GM15510 (cell line): Measurements from ENCODE around the gene MN1.

Experiments
- POLR2A ChIP-seq: IDR thresholded peaks from 3 replicates; pipeline ENCODE4 v1.6.1; 2011; ENCODE audit warnings: borderline replicate concordance; ENCODE audit not compliant: insufficient read length; ENCODE audit errors: extremely low read depth

The MN1 gene

GRCh38 chr22:27750584-27751265, 50.8 kb downstream of the MN1 start:
- TF ChIP-seq POLR2A = no peak

DNA sequence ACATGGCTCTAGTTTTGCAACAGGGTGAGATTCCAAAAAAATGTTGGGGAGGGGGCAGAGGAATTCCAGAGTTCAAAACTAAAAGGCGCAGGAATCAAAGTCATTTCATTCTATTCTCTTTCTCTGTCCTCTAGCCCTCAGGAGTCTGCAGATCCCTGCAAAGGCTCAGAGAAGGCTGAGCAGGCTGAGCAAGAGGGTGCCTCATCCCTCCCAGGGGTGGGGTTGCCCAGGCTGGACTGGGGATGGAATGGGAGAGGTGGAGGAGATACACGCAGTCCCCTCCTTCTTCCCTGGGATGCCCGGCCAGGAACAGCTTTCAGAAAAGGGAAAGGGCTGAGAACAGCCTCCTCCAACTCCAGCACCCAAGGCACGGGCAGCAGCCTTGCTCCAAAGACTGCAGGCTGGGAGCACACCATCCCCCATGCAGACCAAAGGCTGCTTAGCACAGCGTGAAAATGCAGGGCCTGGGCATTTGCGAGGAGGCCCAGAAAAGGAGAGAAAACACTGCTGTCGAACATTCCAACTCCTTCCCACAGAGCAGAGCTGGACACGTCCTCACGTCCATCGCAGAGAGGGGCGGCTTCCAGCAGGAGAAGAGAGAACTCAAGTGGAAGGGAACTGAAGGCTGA, 51.8 kb downstream of the MN1 start:
- TF ChIP-seq POLR2A = no peak

GRCh38 chr22:27748751-27749191, 52.8 kb downstream of the MN1 start:
- TF ChIP-seq POLR2A = no peak

DNA sequence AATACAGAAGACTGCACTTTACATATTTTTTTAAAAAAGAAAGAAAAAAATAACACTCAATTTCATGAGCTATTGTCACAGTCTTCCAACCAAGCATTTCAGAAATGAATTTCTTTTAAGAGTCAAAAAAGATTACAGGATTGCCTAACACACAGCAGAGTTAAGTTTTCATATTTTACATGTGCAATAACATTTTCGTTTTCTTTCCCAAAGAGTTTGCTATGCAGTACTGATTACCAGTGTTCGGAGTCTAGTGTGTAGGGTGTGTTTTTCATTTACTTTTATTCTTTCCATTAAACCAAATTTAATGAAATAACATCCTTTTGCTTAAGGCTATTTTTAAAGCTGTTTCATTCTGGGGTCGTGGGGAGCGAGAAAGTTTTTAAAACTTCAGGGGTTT, 53.2 kb downstream of the MN1 start:
- no peak for TF ChIP-seq POLR2A

GRCh38 chr22:27747396-27748221, 53.9 kb downstream of the MN1 start:
- TF ChIP-seq POLR2A = no peak

GRCh38 chr22:27746918-27747317, 54.6 kb downstream of the MN1 start:
- TF ChIP-seq POLR2A = no peak

- TF ChIP-seq POLR2A = no peak
Measured at GRCh38 chr22:27745809-27746208, 55.7 kb downstream of the MN1 start.

- TF ChIP-seq POLR2A = no peak
Measured at GRCh38 chr22:27745154-27745553, 56.4 kb downstream of the MN1 start.

DNA sequence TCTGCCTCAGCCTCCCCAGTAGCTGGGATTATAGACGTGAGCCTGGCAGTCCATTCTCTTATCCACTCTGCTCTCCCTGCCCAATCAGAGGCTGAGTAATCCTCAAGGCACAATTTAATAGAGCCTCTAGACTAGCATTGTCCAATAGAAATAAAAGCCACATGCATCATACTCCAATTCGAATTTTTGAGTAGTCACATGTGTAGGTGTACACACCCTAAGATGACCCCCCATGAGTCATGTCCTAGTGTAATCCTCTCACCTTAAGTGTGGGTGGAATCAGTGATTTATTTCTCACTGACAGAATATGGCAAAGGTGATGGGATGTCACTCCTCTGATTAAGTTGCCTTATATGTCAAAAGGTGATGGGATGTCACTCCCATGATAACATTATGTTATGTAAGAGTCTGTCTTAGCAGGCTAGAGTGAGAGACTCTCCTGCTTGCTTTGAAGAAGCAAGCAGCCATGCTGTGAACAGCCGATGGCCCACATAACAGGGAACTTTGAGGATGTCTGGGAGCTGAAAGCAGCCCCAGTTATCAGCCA, 61.3 kb downstream of the MN1 start:
- TF ChIP-seq POLR2A = no peak

DNA sequence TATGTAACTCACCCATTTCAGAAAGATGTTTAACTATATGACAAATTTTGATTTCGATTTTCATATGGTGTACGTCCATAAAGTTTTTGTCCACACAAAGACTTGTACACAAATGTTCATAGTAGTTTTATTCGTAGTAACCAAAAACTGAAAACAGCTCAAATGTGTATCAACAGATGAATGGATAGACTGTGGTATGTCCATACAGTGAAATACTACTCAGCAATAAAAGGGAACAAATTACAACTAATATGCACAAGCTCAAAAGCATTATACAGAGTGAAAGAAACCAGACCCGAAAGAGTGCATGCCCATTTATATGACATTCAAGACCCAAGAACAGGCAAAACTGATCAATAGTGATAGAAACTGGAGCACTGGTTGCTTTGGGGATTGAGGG, 64.0 kb downstream of the MN1 start:
- TF ChIP-seq POLR2A = no peak

- TF ChIP-seq POLR2A = no peak
Measured at GRCh38 chr22:27734066-27734465, 67.5 kb downstream of the MN1 start.

- no peak for TF ChIP-seq POLR2A
Measured at GRCh38 chr22:27732841-27733240, 68.7 kb downstream of the MN1 start.

GRCh38 chr22:27732391-27732790, 69.2 kb downstream of the MN1 start:
- TF ChIP-seq POLR2A = no peak

GRCh38 chr22:27731621-27732020, 69.9 kb downstream of the MN1 start:
- no peak for TF ChIP-seq POLR2A
